GM23338 (cell line): ENCODE data around the gene DOP1A. TPM values are rescaled to one million over a fixed set of nuclear protein-coding genes. Genes with fewer than 3 reads are reported as not detected.

Experiments
- ATAC-seq: fragments of 200-7000 bp; cut with Tn5 transposase; 3 replicates; pipeline ENCODE4 v1.9.1; 2020
- DNase-seq: peaks from one replicate; pipeline ENCODE4 v3.0.0-alpha.2; 2015; ENCODE audit warnings: low spot score
- H2AFZ ChIP-seq: fragments of 200-600 bp; sonication (generic); 2 replicates; pipeline ENCODE4 v1.8.0; 2016; ENCODE audit warnings: antibody characterized with exemption, mild to moderate bottlenecking, moderate library complexity
- H3F3A ChIP-seq: fragments of 200-600 bp; sonication (generic); replicated peaks from 2 replicates; pipeline ENCODE4 v1.8.0; 2017; ENCODE audit warnings: antibody characterized with exemption, mixed run types, low read depth
- H3K27ac ChIP-seq: fragments of 200-600 bp; sonication (generic); 2 replicates; pipeline ENCODE4 v1.6.1; 2016; ENCODE audit warnings: low read depth
- H3K27me3 ChIP-seq: fragments of 200-600 bp; sonication (generic); 2 replicates; pipeline ENCODE4 v1.8.0; 2016; ENCODE audit warnings: mild to moderate bottlenecking, mixed run types, moderate library complexity; ENCODE audit not compliant: insufficient read depth
- H3K36me3 ChIP-seq: fragments of 200-600 bp; sonication (generic); 2 replicates; pipeline ENCODE4 v1.8.0; 2016; ENCODE audit warnings: mild to moderate bottlenecking; ENCODE audit not compliant: insufficient read depth
- H3K4me1 ChIP-seq: fragments of 200-600 bp; sonication (generic); 2 replicates; pipeline ENCODE4 v1.8.0; 2016; ENCODE audit warnings: mild to moderate bottlenecking, moderate library complexity; ENCODE audit not compliant: insufficient read depth
- H3K4me2 ChIP-seq: fragments of 200-600 bp; sonication (generic); 2 replicates; pipeline ENCODE4 v1.7.1; 2017; ENCODE audit warnings: mixed run types
- H3K4me3 ChIP-seq: fragments of 200-600 bp; sonication (generic); 2 replicates; pipeline ENCODE4 v1.6.1; 2016; ENCODE audit warnings: mixed run types
- H3K79me2 ChIP-seq: fragments of 200-600 bp; sonication (generic); replicated peaks from 2 replicates; pipeline ENCODE4 v1.8.0; 2017; ENCODE audit warnings: mild to moderate bottlenecking; ENCODE audit not compliant: insufficient read depth
- H3K9me2 ChIP-seq: fragments of 200-600 bp; sonication (generic); 2 replicates; pipeline ENCODE4 v1.8.0; 2017; ENCODE audit not compliant: insufficient read depth
- H4K20me1 ChIP-seq: fragments of 200-600 bp; sonication (generic); replicated peaks from 2 replicates; pipeline ENCODE4 v1.8.0; 2017; ENCODE audit warnings: mild to moderate bottlenecking; ENCODE audit not compliant: insufficient read depth
- H3K27ac Mint-ChIP-seq: 2 replicates; pipeline ENCODE4 v1.8.0; 2020; ENCODE audit warnings: inconsistent platforms, mild to moderate bottlenecking, moderate library complexity, mixed read lengths
- H3K27me3 Mint-ChIP-seq: 3 replicates; pipeline ENCODE4 v1.8.0; 2022; ENCODE audit warnings: low read depth, mild to moderate bottlenecking, moderate library complexity, mixed read lengths, inconsistent platforms; ENCODE audit not compliant: insufficient read depth, poor library complexity
- H3K36me3 Mint-ChIP-seq: 3 replicates; pipeline ENCODE4 v1.8.0; 2021; ENCODE audit warnings: low read depth, mild to moderate bottlenecking, inconsistent platforms, moderate library complexity, mixed read lengths
- H3K4me1 Mint-ChIP-seq: 3 replicates; pipeline ENCODE4 v1.8.0; 2020; ENCODE audit warnings: mild to moderate bottlenecking, inconsistent platforms, mixed read lengths
- H3K4me3 Mint-ChIP-seq: 3 replicates; pipeline ENCODE4 v1.8.0; 2021; ENCODE audit warnings: moderate library complexity, mild to moderate bottlenecking, inconsistent platforms, mixed read lengths
- H3K9me3 Mint-ChIP-seq: 3 replicates; pipeline ENCODE4 v1.8.0; 2020; ENCODE audit warnings: moderate library complexity, mild to moderate bottlenecking, inconsistent platforms, mixed read lengths
- CTCF ChIP-seq, 2 experiments: fragments of 200-600 bp in 1 of 2; sonication (generic) in 1 of 2; conservative IDR thresholded peaks; 2 replicates each; pipeline versions ENCODE4 v1.5.1 to v1.6.1; 2016 to 2017; ENCODE audit warnings: antibody characterized with exemption in 2 of 2, low read depth in 2 of 2, mild to moderate bottlenecking in 2 of 2, moderate library complexity in 1 of 2
- ETS1 ChIP-seq: IDR thresholded peaks from 2 replicates; pipeline ENCODE4 v1.6.1; 2016; ENCODE audit warnings: antibody characterized with exemption
- EZH2phosphoT487 ChIP-seq: fragments of 200-600 bp; sonication (generic); IDR thresholded peaks from one replicate; pipeline ENCODE4 v1.8.1; 2018; ENCODE audit warnings: antibody characterized with exemption; ENCODE audit not compliant: unreplicated experiment
- JUNB ChIP-seq: IDR thresholded peaks from one replicate; pipeline ENCODE4 v1.6.1; 2016; ENCODE audit warnings: antibody characterized with exemption; ENCODE audit not compliant: unreplicated experiment
- NANOG ChIP-seq: IDR thresholded peaks from 2 replicates; pipeline ENCODE4 v1.6.1; 2016; ENCODE audit warnings: antibody characterized with exemption, borderline replicate concordance
- POLR2AphosphoS5 ChIP-seq: IDR thresholded peaks from 2 replicates; pipeline ENCODE4 v1.6.1; 2016; ENCODE audit warnings: antibody characterized with exemption, low read depth
- REST ChIP-seq: IDR thresholded peaks from one replicate; pipeline ENCODE4 v1.6.1; 2018; ENCODE audit warnings: antibody characterized with exemption; ENCODE audit not compliant: unreplicated experiment
- ZNF331 ChIP-seq: fragments of 250-450 bp; sonication (Bioruptor Pico); IDR thresholded peaks from 2 replicates; pipeline ENCODE4 v1.5.0; 2020; ENCODE audit warnings: low read depth, mild to moderate bottlenecking, moderate library complexity
- ZNF462 ChIP-seq: fragments of 250-450 bp; sonication (Bioruptor Pico); IDR thresholded peaks from 2 replicates; pipeline ENCODE4 v1.5.0; 2020; ENCODE audit warnings: mild to moderate bottlenecking, moderate library complexity
- polyA plus RNA-seq: library from polyadenylated mRNA; unstranded; fragments of >200 nt; fragmentation: Nextera tagmentation; extraction: Ambion mirVana; gene quantifications from 2 replicates; pipeline ENCODE4 v1.2.1, GENCODE V29; 2016
- total RNA-seq: library from RNA; depleted of rRNA; stranded (reverse); fragments of >200 nt; shearing (Covaris generic); gene quantifications from 2 replicates; pipeline ENCODE4 v1.2.3, GENCODE V29; 2014

The DOP1A gene
- total and polyA plus RNA-seq, 2 experiments from 2014 or later, result 3.9 to 18.6 TPM

- TF ChIP-seq ZNF462 (CRISPR knock-in tag), result no peak
- no peak for TF ChIP-seq NANOG
- TF ChIP-seq CTCF (conservative IDR thresholded peaks at IDR 0.05; ENCODE audit: low read depth in 2 of 2), result no peak
- TF ChIP-seq POLR2AphosphoS5, result no peak
- TF ChIP-seq ZNF331 (CRISPR knock-in tag), result no peak
- no peak for TF ChIP-seq JUNB
- no peak for TF ChIP-seq EZH2phosphoT487
Observed at GRCh38 chr6:83188501-83188900, 121.0 kb downstream of the DOP1A start (continued).

GRCh38 chr6:83190626-83191025 is 123.2 kb downstream of the DOP1A start:
- H3K27ac ChIP-seq, result no peak overlapping the region
- Mint-ChIP-seq H3K4me3 (no peak overlapping the region), H3K27ac (no peak overlapping the region), H3K4me1 (peaks cover 16% of the 10 kb centered on the region; the same call in 2 of the 3 replicates), H3K36me3 (peaks cover 22% of the 10 kb centered on the region), H3K27me3 (peaks cover 10% of the 10 kb centered on the region), H3K9me3 (no peaks in the 10 kb centered on the region)
- DNase-seq (no peak), ATAC-seq (no peak)
- H3K27me3 ChIP-seq, result no peaks in the 10 kb centered on the region
- peaks cover 37% of the 10 kb centered on the region for H3K36me3 ChIP-seq
- no peak overlapping the region for H3K4me3 ChIP-seq
- no peak overlapping the region for H3K4me2 ChIP-seq
- H3K4me1 ChIP-seq, result peaks cover 4% of the 10 kb centered on the region
- peaks cover 21% of the 10 kb centered on the region for H4K20me1 ChIP-seq
- H3K79me2 ChIP-seq, result peaks cover 48% of the 10 kb centered on the region
- no peaks in the 10 kb centered on the region for H3F3A ChIP-seq
- H2AFZ ChIP-seq, result no peak overlapping the region
- H3K9me2 ChIP-seq, result no peaks in the 10 kb centered on the region
- TF ChIP-seq JUNB (no peak), EZH2phosphoT487 (no peak), POLR2AphosphoS5 (no peak), REST (no peak), ETS1 (no peak), NANOG (no peak)
